Measurements from ENCODE around the gene SLC39A9.

SLC39A9 gene

GRCh38 chr14:69358233-69358963 is 40.1 kb upstream of the SLC39A9 start:
- Histone ChIP-seq H3K27me3 (ENCODE audit: low read depth, low read length) (no peaks in the 10 kb centered on the region), H3K36me3 (replicated peaks; ENCODE audit: low read depth, low read length) (no peaks in the 10 kb centered on the region), H2AFZ (ENCODE audit: low read depth, low read length) (peak overlapping the region; percentile 27), H3K4me1 (ENCODE audit: low read length) (peaks cover 80% of the 10 kb centered on the region), H3K9ac (ENCODE audit: low read length) (peak overlapping the region; percentile 49; the same call in 1 of the 2 replicates), H4K20me1 (ENCODE audit: insufficient read depth, low read length) (no peaks in the 10 kb centered on the region), H3K4me2 (ENCODE audit: low read length) (peak overlapping the region; percentile 60), H3K27ac (ENCODE audit: low read length) (peak overlapping the region; percentile 56), H3K79me2 (ENCODE audit: low read length) (peaks cover 2% of the 10 kb centered on the region; the same call in 1 of the 2 replicates), H3K4me3 (ENCODE audit: low read length) (peak overlapping the region; percentile 28; the same call in 1 of the 2 replicates), H3K9me3 (ENCODE audit: insufficient read depth, low read length) (no peaks in the 10 kb centered on the region)
- TF ChIP-seq CTCF (IDR thresholded peaks at IDR 0.05; ENCODE audit: low read depth, low read length): no peak
- TF ChIP-seq EZH2phosphoT487 (IDR thresholded peaks at IDR 0.05; ENCODE audit: low read depth): no peak

- Histone ChIP-seq H3K4me2 (ENCODE audit: low read length) (peak overlapping the region; percentile 60), H3K9ac (ENCODE audit: low read length) (peak overlapping the region; percentile 21; the same call in 1 of the 2 replicates), H3K4me3 (ENCODE audit: low read length) (peak overlapping the region; percentile 28; the same call in 1 of the 2 replicates), H3K9me3 (ENCODE audit: insufficient read depth, low read length) (no peaks in the 10 kb centered on the region), H3K4me1 (ENCODE audit: low read length) (peaks cover 74% of the 10 kb centered on the region), H3K79me2 (ENCODE audit: low read length) (no peaks in the 10 kb centered on the region), H3K27me3 (ENCODE audit: low read depth, low read length) (no peaks in the 10 kb centered on the region), H2AFZ (ENCODE audit: low read depth, low read length) (peak overlapping the region; percentile 27), H4K20me1 (ENCODE audit: insufficient read depth, low read length) (no peaks in the 10 kb centered on the region), H3K27ac (ENCODE audit: low read length) (peak overlapping the region; percentile 56), H3K36me3 (replicated peaks; ENCODE audit: low read depth, low read length) (no peaks in the 10 kb centered on the region)
- no peak for TF ChIP-seq CTCF (IDR thresholded peaks at IDR 0.05; ENCODE audit: low read depth, low read length)
- no peak for TF ChIP-seq EZH2phosphoT487 (IDR thresholded peaks at IDR 0.05; ENCODE audit: low read depth)
Observed at GRCh38 chr14:69358966-69359365, 39.5 kb upstream of the SLC39A9 start.

GRCh38 chr14:69360438-69361108 is 37.9 kb upstream of the SLC39A9 start:
- TF ChIP-seq EZH2phosphoT487 (IDR thresholded peaks at IDR 0.05; ENCODE audit: low read depth): no peak
- Histone ChIP-seq H3K36me3 (replicated peaks; ENCODE audit: low read depth, low read length) (no peaks in the 10 kb centered on the region), H3K4me2 (ENCODE audit: low read length) (peak overlapping the region; percentile 32; the same call in 1 of the 2 replicates), H3K27ac (ENCODE audit: low read length) (no peak overlapping the region), H3K27me3 (ENCODE audit: low read depth, low read length) (no peaks in the 10 kb centered on the region), H4K20me1 (ENCODE audit: insufficient read depth, low read length) (no peaks in the 10 kb centered on the region), H3K9me3 (ENCODE audit: insufficient read depth, low read length) (no peaks in the 10 kb centered on the region), H3K79me2 (ENCODE audit: low read length) (no peaks in the 10 kb centered on the region), H3K4me1 (ENCODE audit: low read length) (peaks cover 59% of the 10 kb centered on the region), H3K9ac (ENCODE audit: low read length) (no peak overlapping the region), H2AFZ (ENCODE audit: low read depth, low read length) (peak overlapping the region; percentile 51; the same call in 1 of the 2 replicates), H3K4me3 (ENCODE audit: low read length) (no peak overlapping the region)

GRCh38 chr14:69363055-69363454 is 35.4 kb upstream of the SLC39A9 start:
- Histone ChIP-seq H2AFZ (ENCODE audit: low read depth, low read length) (no peak overlapping the region), H3K27me3 (ENCODE audit: low read depth, low read length) (no peaks in the 10 kb centered on the region), H3K4me2 (ENCODE audit: low read length) (no peak overlapping the region), H4K20me1 (ENCODE audit: insufficient read depth, low read length) (no peaks in the 10 kb centered on the region), H3K9ac (ENCODE audit: low read length) (no peak overlapping the region), H3K79me2 (ENCODE audit: low read length) (no peaks in the 10 kb centered on the region), H3K9me3 (ENCODE audit: insufficient read depth, low read length) (no peaks in the 10 kb centered on the region), H3K4me3 (ENCODE audit: low read length) (no peak overlapping the region), H3K36me3 (replicated peaks; ENCODE audit: low read depth, low read length) (no peaks in the 10 kb centered on the region), H3K4me1 (ENCODE audit: low read length) (peaks cover 37% of the 10 kb centered on the region), H3K27ac (ENCODE audit: low read length) (no peak overlapping the region)
- peak; percentile 86 for TF ChIP-seq CTCF (IDR thresholded peaks at IDR 0.05; ENCODE audit: low read depth, low read length)
- no peak for TF ChIP-seq EZH2phosphoT487 (IDR thresholded peaks at IDR 0.05; ENCODE audit: low read depth)
